Measurements from ENCODE around the gene TMEM229B. TPM values are rescaled to one million over a fixed set of nuclear protein-coding genes. Genes with fewer than 3 reads are reported as not detected.

Gene TMEM229B
- total RNA-seq, 1 donor from 2014 or later, result 5.5 TPM

DNA sequence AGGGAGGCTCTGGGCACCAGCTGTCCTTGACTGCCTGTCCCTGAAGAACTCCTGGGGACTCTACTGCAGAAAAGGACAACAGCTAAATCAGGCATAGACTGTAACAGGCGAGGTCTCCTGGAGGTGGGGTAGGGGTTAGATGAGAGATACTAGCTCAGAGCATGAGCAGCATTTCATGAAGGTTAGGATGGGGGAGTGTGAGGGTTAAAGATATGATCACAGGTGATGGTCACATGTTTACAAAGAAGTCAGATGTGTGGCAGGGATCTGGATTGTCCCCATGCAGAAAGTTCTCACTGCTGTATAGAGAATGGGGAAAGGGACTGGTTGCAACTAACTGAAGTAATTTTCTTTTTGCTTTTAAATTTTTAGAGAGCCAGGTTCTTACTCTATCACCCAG is 26.5 kb downstream of the TMEM229B start:
- Histone ChIP-seq H3K36me3 (no peaks in the 10 kb centered on the region), H3K27me3 (no peaks in the 10 kb centered on the region), H3K27ac (no peak overlapping the region), H3K4me3 (no peak overlapping the region), H3K9me3 (no peaks in the 10 kb centered on the region), H3K4me1 (no peaks in the 10 kb centered on the region)
- intact Hi-C loops (cut with DNase I), result no loop called here
- no peak for DNase-seq (ENCODE audit: low spot score in 2 of 2)
- TF ChIP-seq, protein P1, sequence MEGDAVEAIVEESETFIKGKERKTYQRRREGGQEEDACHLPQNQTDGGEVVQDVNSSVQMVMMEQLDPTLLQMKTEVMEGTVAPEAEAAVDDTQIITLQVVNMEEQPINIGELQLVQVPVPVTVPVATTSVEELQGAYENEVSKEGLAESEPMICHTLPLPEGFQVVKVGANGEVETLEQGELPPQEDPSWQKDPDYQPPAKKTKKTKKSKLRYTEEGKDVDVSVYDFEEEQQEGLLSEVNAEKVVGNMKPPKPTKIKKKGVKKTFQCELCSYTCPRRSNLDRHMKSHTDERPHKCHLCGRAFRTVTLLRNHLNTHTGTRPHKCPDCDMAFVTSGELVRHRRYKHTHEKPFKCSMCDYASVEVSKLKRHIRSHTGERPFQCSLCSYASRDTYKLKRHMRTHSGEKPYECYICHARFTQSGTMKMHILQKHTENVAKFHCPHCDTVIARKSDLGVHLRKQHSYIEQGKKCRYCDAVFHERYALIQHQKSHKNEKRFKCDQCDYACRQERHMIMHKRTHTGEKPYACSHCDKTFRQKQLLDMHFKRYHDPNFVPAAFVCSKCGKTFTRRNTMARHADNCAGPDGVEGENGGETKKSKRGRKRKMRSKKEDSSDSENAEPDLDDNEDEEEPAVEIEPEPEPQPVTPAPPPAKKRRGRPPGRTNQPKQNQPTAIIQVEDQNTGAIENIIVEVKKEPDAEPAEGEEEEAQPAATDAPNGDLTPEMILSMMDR (IDR thresholded peaks at IDR 0.05), result no peak

DNA sequence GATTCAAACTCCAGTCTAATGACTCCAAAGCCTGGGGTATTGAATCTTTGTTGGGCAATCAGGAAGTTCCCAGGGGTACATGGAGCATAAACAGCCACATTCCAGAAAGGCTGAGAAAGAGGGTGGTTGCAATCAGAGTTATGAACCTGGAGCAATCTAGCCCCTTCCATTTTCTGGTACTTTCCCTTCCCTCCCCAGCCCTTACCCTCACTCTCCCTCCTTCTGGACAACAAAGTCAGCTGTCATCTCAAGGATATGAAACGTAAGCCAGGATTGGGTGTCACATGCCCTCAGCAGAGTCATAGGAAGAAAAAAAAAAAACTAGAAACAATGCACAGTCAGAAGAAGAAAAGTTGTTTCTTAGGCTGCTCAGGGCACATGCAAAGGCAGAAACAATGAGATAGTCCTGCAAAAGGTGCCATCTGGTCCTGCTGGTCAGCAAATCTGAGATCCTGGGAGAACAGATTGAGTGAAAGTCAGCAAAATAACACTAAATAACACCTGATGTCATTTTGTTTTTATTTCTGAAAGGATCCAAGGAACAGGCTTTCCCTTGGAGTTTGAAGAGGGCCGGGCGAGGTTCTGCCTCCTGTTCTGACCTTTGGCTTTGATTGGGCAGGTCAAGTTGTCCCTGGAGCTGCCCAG is 27.1 kb downstream of the TMEM229B start:
- intact Hi-C loops (cut with DNase I), result no loop called here
- H3K36me3 ChIP-seq, result no peaks in the 10 kb centered on the region
- no peak overlapping the region for H3K4me3 ChIP-seq
- H3K27me3 ChIP-seq, result no peaks in the 10 kb centered on the region
- no peak for DNase-seq (ENCODE audit: low spot score in 2 of 2)
- no peak overlapping the region for H3K27ac ChIP-seq
- TF ChIP-seq, protein P1 (IDR thresholded peaks at IDR 0.05), result no peak
- no peaks in the 10 kb centered on the region for H3K9me3 ChIP-seq
- H3K4me1 ChIP-seq, result no peaks in the 10 kb centered on the region

DNA sequence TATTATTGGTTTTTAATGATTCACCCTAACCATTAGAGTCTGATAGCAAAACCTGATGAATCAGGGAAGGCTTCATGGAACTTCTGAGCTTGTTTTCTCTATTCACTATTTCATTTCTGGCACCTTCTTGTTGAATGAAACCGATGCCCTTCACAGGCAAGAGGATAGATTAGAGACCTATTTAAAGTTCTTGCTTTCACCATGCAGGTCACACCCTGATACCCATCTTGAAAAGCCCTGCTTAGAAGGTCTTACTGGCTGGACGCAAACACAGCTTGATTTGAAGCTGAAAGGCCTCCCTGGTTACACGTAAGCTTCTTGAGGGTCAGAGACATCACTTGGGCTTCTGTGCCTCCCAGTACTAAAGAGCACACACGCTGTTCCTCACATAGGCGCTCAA is 29.2 kb downstream of the TMEM229B start:
- Histone ChIP-seq H3K9me3 (no peaks in the 10 kb centered on the region), H3K4me1 (no peaks in the 10 kb centered on the region), H3K4me3 (no peak overlapping the region), H3K36me3 (no peaks in the 10 kb centered on the region), H3K27me3 (no peaks in the 10 kb centered on the region), H3K27ac (no peak overlapping the region)
- TF ChIP-seq, protein P1 (IDR thresholded peaks at IDR 0.05), result no peak
- no peak for DNase-seq (ENCODE audit: low spot score in 2 of 2)
- intact Hi-C loops (cut with DNase I), result no loop called here

DNA sequence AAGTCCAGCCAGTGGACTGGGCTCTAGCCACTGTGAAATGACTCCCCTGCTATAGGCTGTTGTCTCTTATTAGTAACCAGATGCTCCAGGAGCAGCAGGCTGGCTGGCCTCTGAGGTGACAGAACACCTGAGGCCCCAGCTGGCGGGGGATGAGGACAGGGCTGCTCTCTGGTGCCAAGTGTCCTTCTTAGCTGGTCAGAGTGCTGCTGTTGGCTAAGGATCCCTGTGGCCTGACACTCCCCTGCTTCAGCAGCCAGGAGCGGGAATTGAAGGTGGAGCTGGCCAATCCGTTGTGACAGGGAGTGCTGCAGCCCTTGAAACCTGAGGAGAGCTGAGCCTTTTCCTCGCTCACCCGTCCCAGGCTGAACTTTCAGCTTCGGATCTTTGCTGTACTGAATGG is 30.7 kb downstream of the TMEM229B start:
- H3K9me3 ChIP-seq, result no peaks in the 10 kb centered on the region
- no peaks in the 10 kb centered on the region for H3K36me3 ChIP-seq
- no peak overlapping the region for H3K4me3 ChIP-seq
- H3K27me3 ChIP-seq, result no peaks in the 10 kb centered on the region
- TF ChIP-seq, protein P1 (IDR thresholded peaks at IDR 0.05), result no peak
- H3K4me1 ChIP-seq, result no peaks in the 10 kb centered on the region
- intact Hi-C loops (cut with DNase I), result no loop called here
- no peak for DNase-seq (ENCODE audit: low spot score in 2 of 2)
- H3K27ac ChIP-seq, result no peak overlapping the region

DNA sequence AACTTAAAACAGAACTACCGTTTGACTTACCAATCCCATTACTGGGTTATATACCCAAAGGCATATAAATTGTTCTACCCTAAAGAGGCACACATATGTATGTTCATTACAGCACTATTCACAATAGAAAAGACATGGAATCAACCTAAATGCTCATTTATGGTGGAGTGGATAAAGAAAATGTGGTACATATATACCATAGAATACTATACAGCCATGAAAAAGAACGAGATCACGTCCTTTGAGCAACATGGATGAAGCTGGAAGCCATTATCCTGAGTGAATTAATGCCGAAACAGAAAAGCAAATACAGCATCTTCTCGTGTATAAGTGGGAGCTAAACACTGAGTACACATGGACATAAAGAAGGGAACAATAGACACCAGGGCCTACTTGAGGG is 31.8 kb downstream of the TMEM229B start:
- no peak overlapping the region for H3K27ac ChIP-seq
- TF ChIP-seq, protein P1 (IDR thresholded peaks at IDR 0.05), result no peak
- H3K36me3 ChIP-seq, result no peaks in the 10 kb centered on the region
- intact Hi-C loops (cut with DNase I), result no loop called here
- no peak overlapping the region for H3K4me3 ChIP-seq
- DNase-seq (ENCODE audit: low spot score in 2 of 2), result no peak
- no peaks in the 10 kb centered on the region for H3K9me3 ChIP-seq
- H3K27me3 ChIP-seq, result no peaks in the 10 kb centered on the region
- H3K4me1 ChIP-seq, result no peaks in the 10 kb centered on the region

All from ascending aorta (tissue), 2 donors.